K562 (cell line): ENCODE measurements around the gene ARMC6. TPM values are rescaled to one million over a fixed set of nuclear protein-coding genes. Genes with fewer than 3 reads are reported as not detected.

Experiments
- ATAC-seq: fragments of 200-7000 bp; cut with Tn5 transposase; 3 replicates; pipeline ENCODE4 v1.9.1; 2020; ENCODE audit warnings: moderate library complexity
- BruUV-seq: library from RNA; stranded (reverse); fragments of 400-500 nt; replicated peaks from 2 replicates; lab custom pipeline; 2021; lab: Mats Ljungman, UMichigan
- CTCF ChIA-PET: fragments of 300-600 bp; formaldehyde crosslinking; extraction: SDS; loops from one replicate; lab custom pipeline; 2021; ENCODE audit warnings: low intra/inter-chr PET ratio; lab: Yijun Ruan, JAX
- POLR2A ChIA-PET: fragments of 300-600, 350-650 bp; sonication (Branson Sonifier 250); formaldehyde crosslinking; extraction: SDS; loops from one replicate; lab custom pipeline; 2021; ENCODE audit warnings: antibody characterized with exemption, inconsistent platforms; lab: Yijun Ruan, JAX
- DNase-seq, 4 experiments: peaks; one replicate each; pipeline versions ENCODE4 v3.0.0 to v3.0.0-alpha.2; 2011 to 2018; ENCODE audit warnings: low spot score in 3 of 4, mixed read lengths in 3 of 4; ENCODE audit errors: extremely low read depth in 1 of 4
- FAIRE-seq: peaks from 2 replicates; lab custom pipeline; 2011; peaks lifted over from hg19 to GRCh38; lab: Jason Lieb, UNC
- H2AFZ ChIP-seq: 2 replicates; pipeline ENCODE4 v1.6.0; 2011; ENCODE audit warnings: low read depth, low read length, control low read depth, inconsistent platforms
- H3K27ac ChIP-seq: fragments of 200-600 bp; 3 replicates; pipeline ENCODE4 v1.8.0; 2011; ENCODE audit warnings: low read depth, mild to moderate bottlenecking, control low read depth, inconsistent platforms, low read length, moderate library complexity, mixed read lengths; ENCODE audit errors: extremely low read depth
- H3K27me3 ChIP-seq, 2 experiments: fragments of 300-600 bp in 1 of 2; 2 replicates in 1 of 2; 3 replicates in 1 of 2; pipeline versions ENCODE4 v1.6.0 to v1.8.0; 2011; ENCODE audit warnings: inconsistent platforms in 2 of 2, low read length in 2 of 2, mild to moderate bottlenecking in 1 of 2, mixed read lengths in 1 of 2, moderate library complexity in 1 of 2; ENCODE audit not compliant: control insufficient read depth in 2 of 2, insufficient read depth in 2 of 2
- H3K36me3 ChIP-seq: fragments of 300-600 bp; 3 replicates; pipeline ENCODE4 v1.8.0; 2011; ENCODE audit warnings: mild to moderate bottlenecking, low read length, inconsistent platforms; ENCODE audit not compliant: control insufficient read depth, insufficient read depth
- H3K4me1 ChIP-seq, 2 experiments: fragments of 200-600 bp in 1 of 2; replicated peaks in 1 of 2; 2 replicates in 1 of 2; 3 replicates in 1 of 2; pipeline versions ENCODE4 v1.5.1 to v1.8.0; 2011; ENCODE audit warnings: inconsistent platforms in 2 of 2, low read length in 2 of 2, mild to moderate bottlenecking in 1 of 2, mixed read lengths in 1 of 2, moderate library complexity in 1 of 2; ENCODE audit not compliant: control insufficient read depth in 2 of 2, insufficient read depth in 2 of 2
- H3K4me2 ChIP-seq: 2 replicates; pipeline ENCODE4 v1.6.1; 2011; ENCODE audit warnings: low read length, control low read depth, inconsistent platforms, mixed read lengths; ENCODE audit not compliant: insufficient read depth
- H3K4me3 ChIP-seq: fragments of 200-600 bp; sonication (generic), shearing (Covaris generic); 2 replicates; pipeline ENCODE4 v1.5.1; 2016; ENCODE audit warnings: control low read depth, inconsistent platforms
- H3K79me2 ChIP-seq: fragments of 200-600 bp; 3 replicates; pipeline ENCODE4 v1.8.0; 2011; ENCODE audit warnings: low read length, inconsistent platforms; ENCODE audit not compliant: control insufficient read depth, insufficient read depth
- H3K9ac ChIP-seq, 2 experiments: 2 replicates each; pipeline versions ENCODE4 v1.6.0 to v1.6.1; 2011; ENCODE audit warnings: low read depth in 2 of 2, low read length in 2 of 2, control low read depth in 1 of 2, inconsistent platforms in 1 of 2, mild to moderate bottlenecking in 1 of 2, mixed read lengths in 1 of 2; ENCODE audit not compliant: insufficient read depth in 1 of 2
- H3K9me1 ChIP-seq: one replicate; pipeline ENCODE4 v1.6.0; 2011; ENCODE audit warnings: inconsistent platforms, mild to moderate bottlenecking, low read length, moderate library complexity; ENCODE audit not compliant: control insufficient read depth, insufficient read depth
- H3K9me3 ChIP-seq: replicated peaks from 2 replicates; pipeline ENCODE4 v1.5.1; 2011; ENCODE audit warnings: low read depth, low read length, inconsistent platforms; ENCODE audit not compliant: control insufficient read depth, insufficient read depth
- H4K20me1 ChIP-seq: replicated peaks from 2 replicates; pipeline ENCODE4 v1.6.1; 2011; ENCODE audit warnings: low read length, inconsistent platforms, mixed read lengths; ENCODE audit not compliant: control insufficient read depth, insufficient read depth
- FOXJ3 ChIP-seq: sonication (generic); formaldehyde crosslinking; IDR thresholded peaks from 2 replicates; pipeline ENCODE4 v1.4.0; 2020; ENCODE audit warnings: mild to moderate bottlenecking, missing genetic modification reagents
- FOXM1 ChIP-seq, 2 experiments: fragments of 450-650 bp in 1 of 2; sonication (generic) in 1 of 2; formaldehyde crosslinking in 1 of 2; IDR thresholded peaks; 2 replicates each; pipeline versions ENCODE4 v1.6.1 to v1.9.0; 2017 to 2022; ENCODE audit warnings: low read depth in 2 of 2, mild to moderate bottlenecking in 2 of 2, missing genetic modification reagents in 1 of 2, moderate library complexity in 1 of 2
- HDAC3 ChIP-seq: fragments of 450-650 bp; IDR thresholded peaks from 2 replicates; pipeline ENCODE4 v1.6.1; 2018; ENCODE audit warnings: borderline replicate concordance, mild to moderate bottlenecking, moderate library complexity; ENCODE audit not compliant: partially characterized antibody
- MTA2 ChIP-seq: fragments of 450-650 bp; IDR thresholded peaks from 2 replicates; pipeline ENCODE4 v1.6.1; 2016; ENCODE audit warnings: low read depth
- POLR2G ChIP-seq: fragments of 200-400 bp; formaldehyde crosslinking; IDR thresholded peaks from 2 replicates; pipeline ENCODE4 v1.6.1; 2017; ENCODE audit warnings: low read depth, mild to moderate bottlenecking, antibody characterized with exemption, low read length, moderate library complexity
- RAD21 ChIP-seq, 2 experiments: fragments of 250-450 bp in 1 of 2; fragments of 450-650 bp in 1 of 2; sonication (Bioruptor Pico) in 1 of 2; formaldehyde crosslinking in 1 of 2; IDR thresholded peaks in 1 of 2; conservative IDR thresholded peaks in 1 of 2; 2 replicates each; pipeline versions ENCODE4 v1.4.0 to v1.8.0; 2020 to 2022; ENCODE audit warnings: mild to moderate bottlenecking in 2 of 2, moderate library complexity in 1 of 2
- ZZZ3 ChIP-seq: fragments of 450-650 bp; IDR thresholded peaks from 2 replicates; pipeline ENCODE4 v1.6.1; 2016; ENCODE audit warnings: antibody characterized with exemption, mild to moderate bottlenecking, moderate library complexity
- WGBS: fragments of 100-300 bp; shearing (Covaris generic); methylation state at CpG from one replicate; pipeline ENCODE4 v1.1.6; 2016; ENCODE audit warnings: low coverage, mixed read lengths; ENCODE audit not compliant: insufficient coverage; ENCODE audit errors: missing lambda C conversion rate; 5-methylcytosine and 5-hydroxymethylcytosine counted together
- in situ Hi-C: fragments of 300-500 bp; cut with MboI; formaldehyde crosslinking; loops from 4 replicates; pipeline ENCODE4 v1.15.0; 2018; ENCODE audit warnings: inconsistent platforms, mixed read lengths
- intact Hi-C: fragments of 100-400 bp; cut with micrococcal nuclease; formaldehyde crosslinking; loops from 2 replicates; pipeline ENCODE4 v1.14.2; 2022
- polyA plus RNA-seq, 8 experiments: library from polyadenylated mRNA; depleted of rRNA in 4 of 8; stranded (reverse) in 5 of 8; unstranded in 3 of 8; fragments of >200 nt; fragmentation: Nextera tagmentation in 2 of 8; fragmentation: Illumina TruSeq in 1 of 8; extraction: Ambion mirVana in 2 of 8; extraction: Trizol in 1 of 8; gene quantifications; 2 replicates each; pipeline versions ENCODE4 v1.2.1 to v1.2.3, GENCODE V29; 2011 to 2014; ENCODE audit warnings: inconsistent platforms in 1 of 8, missing spikeins in 1 of 8
- total RNA-seq, 7 experiments: library from RNA; depleted of rRNA in 6 of 7; stranded (reverse); fragments of >200 nt in 6 of 7; fragmentation: Illumina TruSeq in 2 of 7; extraction: Trizol in 2 of 7; gene quantifications; 2 replicates each; pipeline versions ENCODE4 v1.2.1 to v1.2.3, GENCODE V29; 2011 to 2021; ENCODE audit warnings: low replicate concordance in 1 of 7
- TF ChIP-seq, protein P1 (sequence below): fragments of 450-650 bp; IDR thresholded peaks from 2 replicates; pipeline ENCODE4 v1.6.1; 2016; ENCODE audit warnings: borderline replicate concordance
- TF ChIP-seq, protein P2 (sequence below): fragments of 450-650 bp; IDR thresholded peaks from one replicate; pipeline ENCODE4 v1.6.1; 2018; ENCODE audit warnings: mild to moderate bottlenecking, moderate library complexity; ENCODE audit not compliant: partially characterized antibody

ARMC6 gene
- total and polyA plus RNA-seq, 9 of the 15 experiments (the other 6 are each of a cell fraction or from before 2014, with no cell fraction given) = 2.1 to 93.4 (median 63.6) TPM

DNA sequence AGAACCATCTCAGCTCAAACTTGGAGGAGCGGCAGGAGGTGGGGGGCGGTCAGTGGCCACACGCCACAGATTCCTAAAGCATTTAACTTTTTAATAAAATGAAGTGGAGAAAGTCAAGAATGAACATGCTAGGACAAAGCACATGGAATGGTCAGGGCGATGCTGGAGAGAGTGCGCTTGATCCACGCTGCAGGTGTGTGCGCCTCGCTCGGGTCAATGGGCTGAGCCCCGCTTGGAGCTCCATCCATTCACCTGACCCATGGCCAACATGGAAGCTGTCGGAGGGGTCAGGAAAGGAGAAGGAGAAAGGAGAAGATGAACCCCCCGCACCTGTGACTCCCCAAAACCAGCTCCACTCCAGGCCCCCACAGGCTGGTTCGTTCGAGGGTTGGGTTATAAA, 41.9 kb upstream of the ARMC6 start:
- WGBS = 92% methylated on average over 12 of the region's 14 CpGs

DNA sequence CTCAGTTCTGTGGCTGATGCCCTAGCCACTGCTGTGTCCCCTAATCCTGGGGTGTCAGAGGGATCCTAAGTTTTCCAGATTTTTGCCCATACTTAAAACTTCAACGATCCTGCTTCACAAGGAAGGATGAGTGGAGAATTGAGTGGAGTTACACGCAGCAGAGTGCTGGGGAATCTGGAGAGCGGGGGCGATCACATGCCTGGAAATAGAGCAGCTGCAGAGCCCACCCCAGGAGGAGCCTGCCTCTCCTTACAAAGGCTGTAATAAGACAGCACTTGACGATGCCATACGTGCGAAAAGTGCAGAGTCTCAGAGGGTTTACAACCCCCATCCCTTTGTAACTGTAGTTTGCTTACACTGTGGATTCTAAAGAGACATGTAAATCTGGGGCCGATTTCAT, 40.7 kb upstream of the ARMC6 start:
- Histone ChIP-seq H3K27ac (no peak overlapping the region), H2AFZ (no peak overlapping the region), H4K20me1 (0 out of 2 replicates have a peak, but pooled peaks cover under 1% of the 10 kb centered on the region), H3K9me1 (no peaks in the 10 kb centered on the region), H3K4me2 (no peak overlapping the region), H3K4me3 (no peak overlapping the region), H3K79me2 (no peaks in the 10 kb centered on the region), H3K4me1 (peaks cover 0 to 9% of the 10 kb centered on the region in 2 experiments; a peak in 1 of 5 replicates), H3K27me3 (no peaks in the 10 kb centered on the region), H3K36me3 (peaks cover 61% of the 10 kb centered on the region; the same call in 2 of the 3 replicates), H3K9me3 (no peaks in the 10 kb centered on the region), H3K9ac (no peak overlapping the region)
- FAIRE-seq (no peak), DNase-seq (no peak), ATAC-seq (no peak)
- POLR2A ChIA-PET = interaction anchor here (0.6 to 1.2 kb wide), 3 partner anchors 15 to 577 kb away, joined by 3 to 4 read pairs (median 3); no protein-coding TSS in a partner anchor
- TSS peak; percentile 47 for BruUV-seq
- intact Hi-C loops (no loop called here), in situ Hi-C loops (no loop called here)
- WGBS = 89% methylated on average over 8 of the region's 8 CpGs
- CTCF ChIA-PET = no interaction called here
- TF ChIP-seq, protein P1, sequence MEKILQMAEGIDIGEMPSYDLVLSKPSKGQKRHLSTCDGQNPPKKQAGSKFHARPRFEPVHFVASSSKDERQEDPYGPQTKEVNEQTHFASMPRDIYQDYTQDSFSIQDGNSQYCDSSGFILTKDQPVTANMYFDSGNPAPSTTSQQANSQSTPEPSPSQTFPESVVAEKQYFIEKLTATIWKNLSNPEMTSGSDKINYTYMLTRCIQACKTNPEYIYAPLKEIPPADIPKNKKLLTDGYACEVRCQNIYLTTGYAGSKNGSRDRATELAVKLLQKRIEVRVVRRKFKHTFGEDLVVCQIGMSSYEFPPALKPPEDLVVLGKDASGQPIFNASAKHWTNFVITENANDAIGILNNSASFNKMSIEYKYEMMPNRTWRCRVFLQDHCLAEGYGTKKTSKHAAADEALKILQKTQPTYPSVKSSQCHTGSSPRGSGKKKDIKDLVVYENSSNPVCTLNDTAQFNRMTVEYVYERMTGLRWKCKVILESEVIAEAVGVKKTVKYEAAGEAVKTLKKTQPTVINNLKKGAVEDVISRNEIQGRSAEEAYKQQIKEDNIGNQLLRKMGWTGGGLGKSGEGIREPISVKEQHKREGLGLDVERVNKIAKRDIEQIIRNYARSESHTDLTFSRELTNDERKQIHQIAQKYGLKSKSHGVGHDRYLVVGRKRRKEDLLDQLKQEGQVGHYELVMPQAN = no peak
- TF ChIP-seq FOXJ3 (CRISPR knock-in tag) (no peak), RAD21 (CRISPR knock-in tag; conservative IDR thresholded peaks at IDR 0.05 in 1 of 2, IDR thresholded peaks at IDR 0.05 in 1 of 2) (no peak)
- TF ChIP-seq, protein P2, sequence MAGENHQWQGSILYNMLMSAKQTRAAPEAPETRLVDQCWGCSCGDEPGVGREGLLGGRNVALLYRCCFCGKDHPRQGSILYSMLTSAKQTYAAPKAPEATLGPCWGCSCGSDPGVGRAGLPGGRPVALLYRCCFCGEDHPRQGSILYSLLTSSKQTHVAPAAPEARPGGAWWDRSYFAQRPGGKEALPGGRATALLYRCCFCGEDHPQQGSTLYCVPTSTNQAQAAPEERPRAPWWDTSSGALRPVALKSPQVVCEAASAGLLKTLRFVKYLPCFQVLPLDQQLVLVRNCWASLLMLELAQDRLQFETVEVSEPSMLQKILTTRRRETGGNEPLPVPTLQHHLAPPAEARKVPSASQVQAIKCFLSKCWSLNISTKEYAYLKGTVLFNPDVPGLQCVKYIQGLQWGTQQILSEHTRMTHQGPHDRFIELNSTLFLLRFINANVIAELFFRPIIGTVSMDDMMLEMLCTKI = no peak

More for the DNA sequence above, 41.9 kb upstream of the ARMC6 start:
- Histone ChIP-seq H3K36me3 (peaks cover 52% of the 10 kb centered on the region; the same call in 2 of the 3 replicates), H3K4me1 (peaks cover 0 to 9% of the 10 kb centered on the region in 2 experiments; a peak in 1 of 5 replicates), H3K9ac (no peak overlapping the region), H3K27me3 (no peaks in the 10 kb centered on the region; a peak in 1 of 5 replicates), H3K4me2 (no peak overlapping the region), H3K27ac (no peak overlapping the region), H3K79me2 (no peaks in the 10 kb centered on the region), H2AFZ (no peak overlapping the region), H4K20me1 (peaks cover 5% of the 10 kb centered on the region; the same call in 1 of the 2 replicates), H3K4me3 (no peak overlapping the region), H3K9me3 (no peaks in the 10 kb centered on the region), H3K9me1 (no peaks in the 10 kb centered on the region)
- TF ChIP-seq HDAC3 (no peak), FOXM1 (IDR thresholded peaks at IDR 0.05; ENCODE audit: low read depth) (no peak), FOXM1 (CRISPR knock-in tag; IDR thresholded peaks at IDR 0.05; ENCODE audit: low read depth) (no peak), ZZZ3 (no peak), MTA2 (no peak), POLR2G (peak; percentile 27)
- intact Hi-C loops = no loop called here
- BruUV-seq = no TSS peak
- ChIA-PET CTCF (interaction anchor here (0.5 kb wide), 1 partner anchor 15 kb away, joined by 6 read pairs; no protein-coding TSS in a partner anchor), POLR2A (interaction anchor here (1.1 kb wide), 1 partner anchor 24 kb away, joined by 3 read pairs; no protein-coding TSS in a partner anchor)
- no peak for FAIRE-seq
- no peak for DNase-seq
- in situ Hi-C loops = no loop called here
- no peak for ATAC-seq
